HG03575 (cell line): ENCODE measurements around the gene BUD13.
"Not testable (repeated sequence)": the region's sequence is repeated elsewhere in the genome, so short reads cannot be mapped to it uniquely, and the experiment has no call there.

Experiments
- ATAC-seq: cut with Tn5 transposase; IDR thresholded peaks from one replicate; pipeline ENCODE4 v1.9.1; 2021; ENCODE audit not compliant: unreplicated experiment, insufficient number of reproducible peaks, low FRiP score; ENCODE audit errors: extremely low read depth

BUD13 gene

DNA sequence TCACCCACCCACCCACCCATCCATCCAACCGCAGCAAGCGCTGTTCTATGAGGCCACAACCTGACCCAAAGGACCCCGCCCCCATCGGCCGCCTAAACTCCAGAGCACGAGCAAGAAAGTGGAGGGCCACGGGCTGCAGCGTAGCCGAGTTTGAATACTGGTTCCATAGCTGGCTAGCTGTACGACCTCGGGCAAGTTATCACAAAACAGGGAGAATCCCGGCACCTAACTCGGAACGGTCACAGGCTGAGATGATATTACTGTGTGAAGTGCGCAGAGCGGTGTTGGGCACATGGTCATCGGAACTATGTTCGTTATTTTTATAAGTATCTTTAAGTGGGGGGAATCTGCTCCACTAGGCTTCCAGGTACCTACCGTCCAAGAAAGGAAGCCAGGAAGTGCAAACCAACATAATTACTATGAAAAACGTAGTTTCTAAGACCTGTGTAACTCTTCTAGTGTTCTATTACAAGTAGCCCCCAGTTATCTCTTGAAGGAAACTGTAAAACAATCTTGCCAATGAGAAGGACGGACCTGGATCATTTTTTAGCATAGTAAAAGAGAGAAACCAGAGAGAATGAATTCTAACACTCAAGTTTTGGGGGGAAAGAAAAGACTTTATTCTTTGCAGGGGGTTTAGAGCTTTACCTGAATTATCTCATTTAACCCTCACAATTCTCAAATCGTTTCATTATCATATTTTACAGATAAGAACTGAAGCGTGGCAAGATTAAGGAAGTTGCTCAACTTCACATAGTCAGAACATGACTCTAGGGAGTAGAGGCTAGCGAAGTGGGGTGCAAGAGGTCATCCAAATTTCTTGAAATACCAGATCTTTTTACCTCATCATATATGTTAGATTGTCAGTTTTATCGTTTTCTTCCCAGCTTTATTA, 663 bp upstream of the BUD13 start:
- no peak for ATAC-seq

DNA sequence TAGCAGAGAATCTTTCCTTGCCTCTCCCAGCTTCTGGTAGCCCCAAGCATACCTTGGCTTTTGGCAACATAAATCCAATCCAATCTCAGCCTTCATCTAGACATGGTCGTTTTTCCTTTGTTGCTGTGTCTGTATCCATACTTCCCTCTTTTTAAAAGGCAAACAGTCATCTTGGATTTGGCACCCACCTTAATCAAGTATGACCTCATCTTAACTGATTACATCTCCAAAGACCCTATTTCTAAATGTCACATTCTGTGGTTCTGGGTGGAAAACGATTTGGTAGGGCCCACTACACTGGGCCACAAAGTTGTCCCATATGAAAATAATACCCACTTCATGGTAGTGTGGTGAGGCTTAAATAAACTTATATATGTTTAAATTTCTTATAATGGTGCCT, 852 bp downstream of the BUD13 start:
- ATAC-seq = no peak

DNA sequence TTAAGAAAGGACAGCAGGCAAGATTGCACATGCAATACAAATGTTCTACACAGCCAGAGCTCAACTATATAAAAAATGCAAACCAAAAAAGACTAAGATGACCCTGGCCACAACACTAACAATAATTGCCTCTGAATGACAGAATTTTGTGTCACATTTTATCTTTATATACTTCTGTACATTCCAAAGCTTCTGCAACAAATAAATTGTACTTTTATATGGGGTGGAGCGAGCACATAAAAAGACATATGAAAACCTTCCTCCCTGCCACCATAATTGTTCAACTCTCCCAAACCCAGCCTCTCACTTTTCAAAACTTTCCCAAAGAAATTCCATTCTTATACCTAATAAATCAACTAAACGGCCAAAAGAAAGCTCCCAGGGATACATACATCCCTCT, 10.7 kb downstream of the BUD13 start:
- ATAC-seq = no peak

DNA sequence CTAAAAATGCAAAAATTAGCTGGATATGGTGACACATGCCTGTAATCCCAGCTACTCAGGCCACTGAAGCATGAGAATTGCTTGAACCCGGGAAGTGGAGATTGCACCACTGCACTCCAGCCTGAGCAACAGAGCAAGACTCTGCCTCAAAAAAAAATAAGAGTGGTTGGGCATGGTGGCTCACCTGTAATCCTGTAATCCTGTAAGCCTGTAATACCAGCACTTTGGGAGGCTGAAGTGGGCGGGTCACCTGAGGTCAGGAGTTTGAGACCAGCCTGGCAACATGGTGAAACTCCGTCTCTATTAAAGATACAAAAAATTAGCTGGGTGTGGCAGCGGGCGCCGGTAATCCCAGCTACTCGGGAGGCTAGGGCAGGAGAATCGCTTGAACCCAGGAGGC, 16.7 kb downstream of the BUD13 start:
- not testable (repeated sequence) for ATAC-seq

DNA sequence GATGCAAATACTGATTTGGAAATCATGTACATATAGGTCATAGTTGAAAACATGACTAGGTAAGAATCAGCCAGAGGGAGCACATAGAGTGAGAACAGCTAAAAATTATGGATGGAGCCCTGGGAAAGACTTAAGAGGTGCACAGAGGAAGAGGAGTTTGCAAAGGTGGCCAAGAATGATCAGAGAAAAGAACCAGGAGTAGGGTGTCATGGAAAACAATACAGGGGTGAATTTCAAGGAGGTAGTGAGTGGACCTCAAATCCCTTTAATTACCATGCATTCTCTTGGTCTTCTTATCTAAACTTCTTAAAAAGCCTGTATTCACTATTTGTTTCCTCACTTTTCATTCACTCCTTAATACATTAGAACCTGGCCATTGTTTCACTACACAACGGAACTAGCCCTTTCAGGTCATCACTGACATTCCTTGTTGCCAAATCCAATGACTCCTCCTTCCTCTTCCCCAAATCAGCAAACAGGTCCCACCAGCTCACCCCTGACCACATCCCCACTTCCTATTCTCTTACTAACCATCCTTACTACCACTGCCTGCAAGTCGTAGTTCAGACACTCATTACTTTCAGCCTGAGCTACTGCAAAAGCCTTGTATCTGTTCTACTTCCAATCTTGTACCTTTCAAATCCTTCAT, 22.6 kb downstream of the BUD13 start:
- ATAC-seq = no peak

DNA sequence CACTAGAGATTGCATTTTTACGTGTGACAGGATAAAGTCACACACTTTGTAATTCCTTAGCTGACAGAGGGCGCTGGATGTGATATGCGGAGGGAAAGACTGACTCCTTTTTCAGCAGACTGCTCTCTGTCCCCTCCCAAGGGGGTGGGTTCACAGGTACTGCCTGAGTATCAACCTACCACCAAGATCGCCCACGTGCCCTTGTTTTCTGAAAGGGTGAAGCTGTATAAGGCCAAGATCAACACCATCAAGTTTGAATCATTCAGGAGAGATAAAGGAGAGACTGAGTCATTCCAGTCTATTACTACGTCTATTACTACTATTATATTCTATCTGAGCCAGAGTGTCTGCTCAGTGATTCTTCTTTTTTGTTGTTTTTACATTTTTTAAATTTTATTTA, 30.7 kb downstream of the BUD13 start:
- no peak for ATAC-seq

DNA sequence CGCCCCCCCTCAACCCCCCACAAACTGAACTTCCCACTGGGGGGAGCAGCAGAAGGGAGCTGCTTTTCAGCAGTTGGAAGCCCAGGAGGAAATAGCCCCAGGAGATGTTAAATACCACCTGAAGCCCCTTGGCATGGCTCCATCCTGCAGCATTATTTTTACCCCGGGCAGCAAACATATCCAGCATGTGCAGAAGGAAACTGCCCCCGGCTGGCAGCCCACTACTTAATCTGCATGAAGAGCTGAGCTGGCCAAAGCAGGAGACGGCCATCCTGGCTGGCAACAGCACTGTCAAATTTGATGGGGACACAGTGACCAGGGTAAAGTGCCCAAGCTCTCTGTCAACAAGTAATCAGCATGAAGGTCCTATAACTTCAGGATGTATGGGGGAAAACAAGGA, 32.0 kb downstream of the BUD13 start:
- ATAC-seq = no peak

DNA sequence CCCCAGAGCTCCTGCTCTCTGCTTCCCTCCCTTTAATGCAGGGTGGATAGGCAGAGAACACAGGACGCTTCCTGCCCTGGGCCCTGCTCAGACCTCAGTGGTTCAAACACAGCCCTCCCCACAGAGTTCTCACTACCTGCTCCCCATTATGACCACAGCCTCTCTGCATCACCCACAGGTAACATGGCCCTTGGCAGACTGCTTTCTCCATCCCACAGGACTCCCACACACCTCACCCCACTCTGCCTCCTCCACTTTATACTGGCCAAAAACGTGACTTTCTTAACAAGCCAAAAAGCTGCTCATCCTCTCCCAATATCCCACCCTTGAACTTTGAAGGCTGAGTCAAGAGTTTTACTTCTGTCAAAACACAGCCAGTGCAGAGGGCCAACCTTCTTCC, 33.8 kb downstream of the BUD13 start:
- no peak for ATAC-seq

DNA sequence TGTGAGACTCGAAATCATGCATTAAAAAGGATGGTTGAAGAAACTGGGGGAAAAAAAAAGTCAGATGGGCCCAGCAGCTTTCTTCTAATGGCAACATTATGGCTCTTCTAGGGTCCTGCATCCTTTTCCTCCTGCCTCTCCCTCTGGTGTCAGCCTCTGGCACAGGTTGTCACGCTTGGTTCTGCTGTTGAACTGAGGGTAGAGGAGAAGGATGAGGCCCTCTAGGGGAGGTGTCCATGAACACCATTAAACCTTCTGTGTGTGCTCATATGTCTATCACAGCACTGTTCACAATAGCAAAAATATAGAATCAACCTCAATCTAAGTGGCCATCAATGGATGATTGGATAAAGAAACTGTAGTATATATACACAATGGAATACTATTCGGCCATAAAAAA, 36.0 kb downstream of the BUD13 start:
- no peak for ATAC-seq

DNA sequence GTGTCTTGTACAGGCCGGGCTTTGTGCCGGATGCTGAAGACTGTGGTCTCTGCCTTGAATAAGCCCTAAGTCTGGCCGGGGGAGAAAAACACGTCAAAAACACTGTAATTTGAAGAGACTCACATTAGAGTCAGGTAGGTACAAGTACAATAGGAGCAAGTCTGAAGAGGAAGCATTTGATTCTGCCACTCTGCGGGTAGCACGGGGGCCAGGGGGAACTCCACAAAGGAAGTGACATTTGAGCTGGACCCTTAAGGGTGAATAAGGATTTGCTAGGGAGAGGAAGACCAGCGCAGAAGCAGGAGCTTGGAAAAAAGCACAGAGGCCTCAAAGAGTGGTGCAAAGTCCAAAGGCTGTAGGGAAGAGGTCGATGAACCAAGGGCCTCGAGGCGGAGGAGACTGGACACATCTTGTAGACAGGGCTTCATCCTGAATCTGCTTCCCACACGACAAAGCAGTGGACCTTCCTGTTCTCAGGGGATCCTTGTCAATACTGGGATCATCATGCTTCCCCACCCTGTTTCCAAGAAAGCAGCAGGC, 38.7 kb downstream of the BUD13 start:
- ATAC-seq = no peak

DNA sequence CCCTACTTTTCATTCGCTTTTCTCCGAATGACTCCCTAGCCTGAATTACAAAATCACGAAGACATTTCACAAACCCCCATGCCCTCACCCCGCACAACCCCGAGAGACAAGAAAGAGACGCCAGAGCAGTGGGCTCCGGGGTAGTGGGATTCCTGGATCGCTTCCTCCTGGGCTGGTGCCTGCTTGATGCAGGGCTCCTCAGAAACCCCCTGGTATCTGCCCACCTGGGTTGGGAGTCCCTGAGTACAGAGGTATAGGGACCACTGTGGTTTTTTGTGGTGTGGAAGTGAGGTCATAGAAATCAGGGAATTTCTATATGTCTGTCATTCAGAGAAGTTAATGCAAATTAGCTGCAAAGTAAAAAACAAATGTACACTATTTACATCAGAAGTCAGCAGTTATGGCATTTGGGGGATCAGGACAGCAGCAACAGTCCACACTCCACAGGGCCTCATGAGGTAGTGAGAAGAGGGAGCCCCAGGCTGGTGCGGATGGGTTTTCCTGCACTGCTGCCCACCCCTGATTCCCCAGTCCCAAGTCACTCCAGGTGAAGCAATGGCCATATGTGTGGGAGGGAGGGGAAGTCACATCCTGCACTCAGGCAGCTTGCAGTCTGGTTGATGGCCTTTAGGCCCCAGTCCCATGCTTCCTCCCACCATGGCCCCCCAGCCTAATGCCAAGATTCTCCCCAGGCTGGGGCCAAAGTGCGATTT, 39.6 kb downstream of the BUD13 start:
- ATAC-seq = no peak

DNA sequence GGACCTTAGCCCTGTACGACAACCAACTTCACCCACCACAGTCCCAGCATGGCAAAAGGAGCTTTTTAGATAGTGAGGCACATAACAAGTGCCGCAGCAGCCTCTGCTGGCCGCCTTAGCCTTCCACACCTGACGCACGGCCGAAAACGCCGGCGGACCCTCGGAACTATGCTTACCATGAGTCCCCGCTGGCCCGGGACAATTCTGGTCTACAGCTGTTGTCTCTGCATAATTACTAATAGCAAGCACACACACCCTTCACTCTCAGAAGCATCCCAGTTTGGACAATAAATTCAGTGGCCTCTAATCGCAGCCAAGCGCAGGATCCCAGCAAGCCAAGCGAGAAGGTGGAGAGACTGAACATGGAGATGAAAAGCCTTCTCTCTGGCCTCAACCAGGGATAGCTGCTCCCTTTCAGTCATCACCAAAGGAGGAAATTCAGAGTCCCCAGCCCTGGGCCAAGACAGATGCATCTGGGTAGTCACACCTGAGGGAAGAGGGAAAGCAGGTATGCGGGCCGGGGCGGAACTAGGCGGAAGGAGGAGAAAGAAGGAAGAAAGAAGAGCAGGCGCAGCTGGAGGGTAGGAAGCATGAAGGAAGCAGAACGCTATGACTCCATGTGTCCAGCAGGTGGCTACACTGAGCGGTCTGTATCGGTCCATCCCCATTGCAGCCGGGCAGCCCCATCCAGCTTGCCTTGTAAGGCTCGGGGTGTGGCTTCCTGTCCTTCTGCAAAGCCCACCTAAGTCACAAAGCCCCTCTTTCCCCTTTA, 40.3 kb downstream of the BUD13 start:
- ATAC-seq = no peak

DNA sequence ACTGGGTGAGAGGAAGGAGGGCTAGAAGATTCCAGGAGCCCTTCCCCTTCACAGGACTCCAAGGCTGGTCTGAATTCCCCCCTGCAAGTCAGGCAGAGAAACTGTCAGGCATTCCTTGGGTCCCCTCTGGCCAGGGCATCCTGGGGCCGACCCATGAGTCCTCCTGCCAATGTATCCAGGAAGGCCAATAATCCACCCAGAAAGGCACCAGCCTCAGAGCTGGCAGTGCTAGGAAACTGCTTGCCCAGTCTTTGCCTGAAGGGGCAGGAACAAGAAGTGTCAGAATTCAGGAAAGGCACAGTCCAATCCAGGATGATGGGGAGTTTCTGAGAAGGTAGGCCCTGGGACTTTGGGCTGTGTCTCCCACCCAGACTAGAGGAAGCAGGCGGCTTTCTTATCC, 41.0 kb downstream of the BUD13 start:
- ATAC-seq = no peak

DNA sequence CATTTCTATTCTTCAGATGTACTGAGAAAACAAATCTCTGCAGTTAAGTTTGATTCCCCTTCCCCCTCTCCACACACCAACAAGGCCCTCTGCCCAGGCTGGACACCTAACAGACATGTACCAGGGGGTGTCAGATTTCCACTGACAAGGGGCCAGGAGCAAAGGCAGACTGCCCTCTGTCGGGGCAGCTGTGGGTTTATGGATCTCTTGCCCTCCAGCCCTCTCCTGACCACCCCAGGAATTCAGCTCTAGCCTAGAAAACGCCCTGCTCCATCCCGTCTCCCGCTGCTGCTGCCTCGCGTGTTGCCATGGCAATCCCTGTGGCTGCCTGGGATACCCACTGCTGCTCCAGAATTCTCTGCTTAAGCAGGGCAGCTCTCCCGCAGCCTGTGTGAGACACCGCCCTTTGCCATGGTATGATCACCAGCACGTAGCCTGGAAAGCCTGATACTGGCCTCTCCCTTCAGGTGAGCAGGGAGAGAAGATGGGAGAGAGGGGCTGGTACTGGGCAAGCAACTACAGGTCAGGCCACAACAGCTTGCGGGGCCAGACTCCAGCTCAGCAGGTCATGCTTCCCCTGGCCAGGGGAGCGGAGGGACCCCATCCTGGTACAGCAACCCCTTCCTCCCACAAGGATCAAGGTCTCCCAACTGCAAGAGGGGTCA, 41.6 kb downstream of the BUD13 start:
- no peak for ATAC-seq

DNA sequence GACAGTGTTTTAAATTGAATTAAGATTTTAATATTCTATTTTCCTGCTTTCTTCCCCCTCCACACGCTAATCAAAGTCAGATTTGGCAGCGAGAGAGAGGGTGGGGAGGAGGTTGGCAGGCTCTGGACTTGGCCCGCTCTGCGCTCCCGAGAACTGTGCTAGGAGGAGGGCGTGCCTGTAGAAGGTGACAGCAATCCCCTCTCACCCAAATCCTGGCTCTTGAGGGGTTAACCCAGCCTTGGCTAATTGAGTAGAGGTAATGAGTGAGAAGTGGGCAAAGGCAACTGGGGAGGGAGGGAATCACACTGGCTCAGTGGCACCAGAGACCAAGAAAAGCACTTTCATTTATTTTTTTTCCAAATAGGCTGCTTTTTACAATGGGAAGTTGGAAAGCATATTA, 42.2 kb downstream of the BUD13 start:
- ATAC-seq = no peak

DNA sequence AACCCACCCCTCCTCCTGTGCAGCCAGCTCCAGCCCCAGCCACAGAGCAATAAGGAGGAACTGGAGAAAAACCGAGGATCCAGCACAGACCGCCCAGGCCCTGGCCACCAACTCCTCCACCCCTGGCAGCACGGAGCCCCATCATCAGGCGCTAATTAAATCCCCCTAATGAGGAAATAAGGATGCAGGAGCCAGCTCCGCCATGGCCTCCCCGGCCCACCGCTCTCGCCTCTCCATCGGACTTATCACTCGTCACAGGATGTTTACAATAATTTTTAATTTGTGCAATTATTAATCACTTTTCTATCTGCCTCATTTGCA, 42.6 kb downstream of the BUD13 start:
- ATAC-seq = no peak

DNA sequence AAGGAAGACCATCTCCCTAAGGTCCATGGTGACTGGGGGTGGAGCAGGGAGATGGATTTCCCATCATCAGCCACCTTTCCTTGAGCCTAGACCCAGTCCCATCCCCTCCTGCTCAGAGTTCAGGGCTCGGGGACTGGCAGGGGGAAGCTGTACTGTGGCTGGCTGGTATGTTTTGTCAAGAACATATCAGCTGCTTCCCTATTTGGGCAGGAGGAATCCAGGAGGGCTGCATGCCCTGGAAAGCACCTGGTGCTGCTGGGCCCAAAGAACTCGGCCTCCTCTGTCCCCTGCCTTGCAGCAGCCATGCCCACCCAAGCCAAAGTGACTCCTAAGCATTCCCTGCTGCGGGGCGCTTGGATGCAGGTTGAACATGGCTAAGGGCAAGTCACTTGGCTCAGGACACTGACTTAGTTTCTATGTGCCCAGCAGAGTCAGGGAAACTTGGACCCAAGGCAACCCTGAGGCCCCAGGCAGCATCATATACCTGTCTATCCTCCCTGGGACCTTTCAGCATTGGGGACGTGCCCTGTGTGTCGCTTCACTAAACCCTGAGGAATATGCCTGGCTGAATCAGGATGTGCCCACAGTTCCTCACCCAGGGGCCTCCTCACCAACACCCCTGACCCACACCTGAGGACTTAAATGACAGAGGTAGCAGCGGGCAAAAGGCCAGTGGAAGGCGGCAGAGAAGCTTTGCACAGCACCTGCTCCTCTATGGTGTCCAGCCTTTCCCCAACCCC, 43.1 kb downstream of the BUD13 start:
- no peak for ATAC-seq

DNA sequence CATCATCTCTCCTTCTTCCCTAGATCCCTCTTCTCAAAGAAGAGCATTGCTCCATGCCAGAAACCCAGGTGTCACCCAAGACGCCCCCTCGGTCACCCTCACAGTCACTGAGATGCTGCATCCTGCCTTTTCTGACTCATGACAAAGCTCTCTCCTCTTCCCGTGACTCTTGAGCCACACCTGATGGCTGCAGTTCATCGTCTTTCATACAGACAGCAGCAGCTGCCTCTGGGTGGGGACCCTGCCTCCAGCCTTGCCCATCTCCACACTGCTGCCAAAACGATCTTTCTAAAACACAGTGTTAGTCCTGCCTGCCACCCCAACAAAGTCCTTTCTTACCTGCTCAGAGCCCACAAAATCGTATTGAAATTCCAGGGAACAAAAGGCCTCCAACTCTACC, 44.8 kb downstream of the BUD13 start:
- no peak for ATAC-seq
